Measurements from ENCODE around the gene CHST11.

GRCh38 chr12:104694161-104694560, 237.4 kb downstream of the CHST11 start:
- TF ChIP-seq POLR2AphosphoS5 (IDR thresholded peaks at IDR 0.05; ENCODE audit: borderline replicate concordance, low read depth, low read length) (no peak), EZH2 (IDR thresholded peaks at IDR 0.05) (no peak)
